Activated CD4-positive, alpha-beta T cell treated with anti-CD3 and anti-CD28 coated beads, Interleukin-2, Interleukin-6, amounts not matched to agents 100 ng/mL and 50 ng/mL, durations not matched to agents 16 hours and 8 hours (primary cell): ENCODE measurements around the gene PTPN11.

ENCODE experiments used
- DNase-seq: peaks from one replicate; pipeline ENCODE4 v3.0.0-alpha.2; 2020

PTPN11 gene

GRCh38 chr12:112555621-112556233 lies 137.0 kb downstream of the PTPN11 start:
- no peak for DNase-seq

DNA sequence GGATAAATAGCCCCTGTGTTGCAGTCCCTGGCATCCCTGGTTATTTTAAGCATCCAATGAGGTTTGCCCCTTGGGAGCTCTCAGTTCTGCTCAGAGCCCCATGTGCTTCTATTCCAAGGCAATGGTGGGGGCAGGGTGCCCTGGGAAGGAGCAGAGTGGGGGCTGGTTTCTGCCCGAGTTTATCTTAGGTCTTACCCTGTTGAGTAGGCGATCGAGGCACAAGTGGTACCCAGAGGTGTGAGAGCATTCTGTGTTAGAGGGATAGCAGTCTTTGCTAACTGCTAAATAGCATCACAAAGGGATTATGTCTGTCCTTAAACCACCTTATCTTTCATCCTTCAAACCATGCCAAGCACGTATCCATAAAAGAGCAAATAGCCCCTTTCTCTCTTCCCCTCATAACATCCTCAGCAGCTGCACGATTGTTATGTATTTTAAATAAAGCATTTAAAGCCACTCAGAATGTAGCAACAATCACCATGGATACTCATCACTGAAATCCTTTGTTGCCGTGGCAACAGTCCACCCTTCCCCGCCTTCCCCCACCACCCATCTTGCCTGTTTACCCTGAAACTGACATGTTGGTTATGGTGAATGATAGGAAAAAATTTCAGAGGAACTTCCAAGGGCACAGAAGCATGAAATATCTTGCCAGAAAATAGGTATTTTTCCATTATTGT lies 139.3 kb downstream of the PTPN11 start:
- no peak for DNase-seq
